Measurements from ENCODE around the gene NYAP1.
"Not testable (repeated sequence)": the region's sequence is repeated elsewhere in the genome, so short reads cannot be mapped to it uniquely, and the experiment has no call there.

NYAP1 gene

GRCh38 chr7:100483722-100484672 lies at the start of gene NYAP1:
NYAP1 (plus strand) TSS chr7:100483927; CDS start chr7:100485312, 1,385 bp downstream.
- peak in 48 of 56 donors; percentile 22 to 79 (median 58) for DNase-seq

GRCh38 chr7:100434297-100435144 lies 49.2 kb upstream of the NYAP1 start:
- DNase-seq, result no peak

GRCh38 chr7:100435401-100436304 lies 48.1 kb upstream of the NYAP1 start:
- DNase-seq, result peak in 10 of 56 donors; percentile 13 to 52 (median 29)

- DNase-seq, result no peak
Observed at GRCh38 chr7:100437150-100438100, 46.3 kb upstream of the NYAP1 start.

GRCh38 chr7:100438172-100438571 lies 45.6 kb upstream of the NYAP1 start:
- no peak for DNase-seq

GRCh38 chr7:100438731-100439130 lies 45.0 kb upstream of the NYAP1 start:
- not testable (repeated sequence) for DNase-seq

GRCh38 chr7:100439244-100439643 lies 44.5 kb upstream of the NYAP1 start:
- DNase-seq, result not testable (repeated sequence)

GRCh38 chr7:100441641-100442535 lies 41.8 kb upstream of the NYAP1 start:
- no peak for DNase-seq

GRCh38 chr7:100443096-100443840 lies 40.5 kb upstream of the NYAP1 start:
- DNase-seq, result no peak

GRCh38 chr7:100444311-100445278 lies 39.1 kb upstream of the NYAP1 start:
- DNase-seq, result peak in 1 of 56 donors; percentile 7

GRCh38 chr7:100446040-100446439 lies 37.7 kb upstream of the NYAP1 start:
- DNase-seq, result no peak

- DNase-seq, result not testable (repeated sequence)
Observed at GRCh38 chr7:100447363-100447762, 36.4 kb upstream of the NYAP1 start.

- no peak for DNase-seq
Observed at GRCh38 chr7:100449190-100449795, 34.4 kb upstream of the NYAP1 start.

GRCh38 chr7:100452513-100452912 lies 31.2 kb upstream of the NYAP1 start:
- DNase-seq, result no peak

GRCh38 chr7:100453854-100454253 lies 29.9 kb upstream of the NYAP1 start:
- not testable (repeated sequence) for DNase-seq

- no peak for DNase-seq
Observed at GRCh38 chr7:100455206-100455605, 28.5 kb upstream of the NYAP1 start.
